Measurements from ENCODE around the gene C22orf39. TPM values are rescaled to one million over a fixed set of nuclear protein-coding genes. Genes with fewer than 3 reads are reported as not detected.

Gene C22orf39
- total and polyA plus RNA-seq, 9 donors: 32.7 to 37.9 (median 34.3) TPM

- no peak overlapping the region for H3K4me3 ChIP-seq (ENCODE audit: low read length)
- H3K27ac ChIP-seq (ENCODE audit: low read length): no peak overlapping the region
- no peaks in the 10 kb centered on the region for H3K4me1 ChIP-seq (ENCODE audit: control insufficient read depth, insufficient read depth, low read length)
- peaks cover 67% of the 10 kb centered on the region for H3K36me3 ChIP-seq (ENCODE audit: control insufficient read depth, insufficient read depth, low read length)
- no peaks in the 10 kb centered on the region for H3K27me3 ChIP-seq (ENCODE audit: control insufficient read depth, insufficient read depth, low read length)
- DNase-seq: no peak
- no peaks in the 10 kb centered on the region for H3K9me3 ChIP-seq (replicated peaks; ENCODE audit: control insufficient read depth, low read depth, low read length)
- WGBS (ENCODE audit: insufficient coverage): 87% methylated on average over 6 of the region's 10 CpGs
Measured at GRCh38 chr22:19456541-19456940, 9.0 kb upstream of the C22orf39 start.

- 62% methylated on average over 1 of the region's 4 CpGs for WGBS (ENCODE audit: insufficient coverage)
- DNase-seq: no peak
- no peaks in the 10 kb centered on the region for H3K4me1 ChIP-seq (ENCODE audit: control insufficient read depth, insufficient read depth, low read length)
- no peak overlapping the region for H3K4me3 ChIP-seq (ENCODE audit: low read length)
- no peaks in the 10 kb centered on the region for H3K27me3 ChIP-seq (ENCODE audit: control insufficient read depth, insufficient read depth, low read length)
- H3K27ac ChIP-seq (ENCODE audit: low read length): no peak overlapping the region
- H3K36me3 ChIP-seq (ENCODE audit: control insufficient read depth, insufficient read depth, low read length): peaks cover 71% of the 10 kb centered on the region
- no peaks in the 10 kb centered on the region for H3K9me3 ChIP-seq (replicated peaks; ENCODE audit: control insufficient read depth, low read depth, low read length)
Measured at GRCh38 chr22:19455585-19456370, 8.3 kb upstream of the C22orf39 start.

GRCh38 chr22:19455033-19455432, 7.5 kb upstream of the C22orf39 start:
- H3K36me3 ChIP-seq (ENCODE audit: control insufficient read depth, insufficient read depth, low read length): peaks cover 77% of the 10 kb centered on the region
- no peak overlapping the region for H3K4me3 ChIP-seq (ENCODE audit: low read length)
- DNase-seq: no peak
- no peaks in the 10 kb centered on the region for H3K27me3 ChIP-seq (ENCODE audit: control insufficient read depth, insufficient read depth, low read length)
- no peak overlapping the region for H3K27ac ChIP-seq (ENCODE audit: low read length)
- no peaks in the 10 kb centered on the region for H3K9me3 ChIP-seq (replicated peaks; ENCODE audit: control insufficient read depth, low read depth, low read length)
- 90% methylated on average over 2 of the region's 2 CpGs for WGBS (ENCODE audit: insufficient coverage)
- H3K4me1 ChIP-seq (ENCODE audit: control insufficient read depth, insufficient read depth, low read length): no peaks in the 10 kb centered on the region

- Histone ChIP-seq H3K27me3 (ENCODE audit: control insufficient read depth, insufficient read depth, low read length) (no peaks in the 10 kb centered on the region), H3K36me3 (ENCODE audit: control insufficient read depth, insufficient read depth, low read length) (peaks cover 78% of the 10 kb centered on the region), H3K9me3 (replicated peaks; ENCODE audit: control insufficient read depth, low read depth, low read length) (no peaks in the 10 kb centered on the region), H3K27ac (ENCODE audit: low read length) (no peak overlapping the region), H3K4me3 (ENCODE audit: low read length) (no peak overlapping the region), H3K4me1 (ENCODE audit: control insufficient read depth, insufficient read depth, low read length) (no peaks in the 10 kb centered on the region)
- 96% methylated on average over 3 of the region's 6 CpGs for WGBS (ENCODE audit: insufficient coverage)
- DNase-seq: no peak
Measured at GRCh38 chr22:19454156-19454555, 6.6 kb upstream of the C22orf39 start.

GRCh38 chr22:19453718-19454117, 6.2 kb upstream of the C22orf39 start:
- DNase-seq: no peak
- Histone ChIP-seq H3K27me3 (ENCODE audit: control insufficient read depth, insufficient read depth, low read length) (no peaks in the 10 kb centered on the region), H3K4me3 (ENCODE audit: low read length) (no peak overlapping the region), H3K4me1 (ENCODE audit: control insufficient read depth, insufficient read depth, low read length) (peaks cover 3% of the 10 kb centered on the region), H3K27ac (ENCODE audit: low read length) (no peak overlapping the region), H3K36me3 (ENCODE audit: control insufficient read depth, insufficient read depth, low read length) (peaks cover 81% of the 10 kb centered on the region), H3K9me3 (replicated peaks; ENCODE audit: control insufficient read depth, low read depth, low read length) (no peaks in the 10 kb centered on the region)
- WGBS (ENCODE audit: insufficient coverage): 94% methylated on average over 3 of the region's 5 CpGs

GRCh38 chr22:19451570-19451969, 4.1 kb upstream of the C22orf39 start:
- 100% methylated on average over 1 of the region's 4 CpGs for WGBS (ENCODE audit: insufficient coverage)
- H3K4me1 ChIP-seq (ENCODE audit: control insufficient read depth, insufficient read depth, low read length): peaks cover 14% of the 10 kb centered on the region
- peaks cover 67% of the 10 kb centered on the region for H3K36me3 ChIP-seq (ENCODE audit: control insufficient read depth, insufficient read depth, low read length)
- no peaks in the 10 kb centered on the region for H3K9me3 ChIP-seq (replicated peaks; ENCODE audit: control insufficient read depth, low read depth, low read length)
- H3K27ac ChIP-seq (ENCODE audit: low read length): no peak overlapping the region
- H3K27me3 ChIP-seq (ENCODE audit: control insufficient read depth, insufficient read depth, low read length): no peaks in the 10 kb centered on the region
- DNase-seq: no peak
- no peak overlapping the region for H3K4me3 ChIP-seq (ENCODE audit: low read length)

- H3K36me3 ChIP-seq (ENCODE audit: control insufficient read depth, insufficient read depth, low read length): peaks cover 60% of the 10 kb centered on the region
- DNase-seq: no peak
- no peaks in the 10 kb centered on the region for H3K27me3 ChIP-seq (ENCODE audit: control insufficient read depth, insufficient read depth, low read length)
- no peaks in the 10 kb centered on the region for H3K9me3 ChIP-seq (replicated peaks; ENCODE audit: control insufficient read depth, low read depth, low read length)
- no peak overlapping the region for H3K4me3 ChIP-seq (ENCODE audit: low read length)
- 50% methylated on average over 1 of the region's 8 CpGs for WGBS (ENCODE audit: insufficient coverage)
- no peak overlapping the region for H3K27ac ChIP-seq (ENCODE audit: low read length)
- H3K4me1 ChIP-seq (ENCODE audit: control insufficient read depth, insufficient read depth, low read length): peaks cover 18% of the 10 kb centered on the region
Measured at GRCh38 chr22:19450363-19451175, 3.1 kb upstream of the C22orf39 start.

- H3K4me3 ChIP-seq (ENCODE audit: low read length): no peak overlapping the region
- peaks cover 18% of the 10 kb centered on the region for H3K4me1 ChIP-seq (ENCODE audit: control insufficient read depth, insufficient read depth, low read length)
- peaks cover 49% of the 10 kb centered on the region for H3K36me3 ChIP-seq (ENCODE audit: control insufficient read depth, insufficient read depth, low read length)
- no peaks in the 10 kb centered on the region for H3K9me3 ChIP-seq (replicated peaks; ENCODE audit: control insufficient read depth, low read depth, low read length)
- no peaks in the 10 kb centered on the region for H3K27me3 ChIP-seq (ENCODE audit: control insufficient read depth, insufficient read depth, low read length)
- DNase-seq: no peak
- H3K27ac ChIP-seq (ENCODE audit: low read length): no peak overlapping the region
- WGBS (ENCODE audit: insufficient coverage): no CpG with 5 or more reads among the region's 2 CpGs
Measured at GRCh38 chr22:19449422-19449767, 1.9 kb upstream of the C22orf39 start.

GRCh38 chr22:19448739-19449421, 1.4 kb upstream of the C22orf39 start:
- Histone ChIP-seq H3K4me3 (ENCODE audit: low read length) (no peak overlapping the region), H3K9me3 (replicated peaks; ENCODE audit: control insufficient read depth, low read depth, low read length) (no peaks in the 10 kb centered on the region), H3K27me3 (ENCODE audit: control insufficient read depth, insufficient read depth, low read length) (no peaks in the 10 kb centered on the region), H3K4me1 (ENCODE audit: control insufficient read depth, insufficient read depth, low read length) (peaks cover 18% of the 10 kb centered on the region), H3K27ac (ENCODE audit: low read length) (no peak overlapping the region), H3K36me3 (ENCODE audit: control insufficient read depth, insufficient read depth, low read length) (peaks cover 49% of the 10 kb centered on the region)
- WGBS (ENCODE audit: insufficient coverage): 51% methylated on average over 2 of the region's 5 CpGs
- DNase-seq: no peak

GRCh38 chr22:19448076-19448607, 631 bp upstream of the C22orf39 start:
- peak; percentile 84 for DNase-seq
- WGBS (ENCODE audit: insufficient coverage): 4% methylated on average over 11 of the region's 14 CpGs
- Histone ChIP-seq H3K27ac (ENCODE audit: low read length) (peak overlapping the region; percentile 89), H3K4me1 (ENCODE audit: control insufficient read depth, insufficient read depth, low read length) (peaks cover 18% of the 10 kb centered on the region), H3K27me3 (ENCODE audit: control insufficient read depth, insufficient read depth, low read length) (no peaks in the 10 kb centered on the region), H3K4me3 (ENCODE audit: low read length) (peak overlapping the region; percentile 80), H3K36me3 (ENCODE audit: control insufficient read depth, insufficient read depth, low read length) (peaks cover 47% of the 10 kb centered on the region), H3K9me3 (replicated peaks; ENCODE audit: control insufficient read depth, low read depth, low read length) (no peaks in the 10 kb centered on the region)
